GM12878 (cell line): ENCODE data around the gene MYO1D. TPM values are rescaled to one million over a fixed set of nuclear protein-coding genes. Genes with fewer than 3 reads are reported as not detected.
A peak's percentile ranks its signal among the peaks of the same experiment; 100 is the strongest.

ENCODE experiments used
- BACH1 ChIP-seq: fragments of 450-650 bp; IDR thresholded peaks from 2 replicates; pipeline ENCODE4 v1.6.1; 2017; ENCODE audit warnings: mild to moderate bottlenecking, borderline replicate concordance
- CBFB ChIP-seq: IDR thresholded peaks from 2 replicates; pipeline ENCODE4 v1.6.1; 2016; ENCODE audit warnings: antibody characterized with exemption, low read depth
- CEBPZ ChIP-seq: fragments of 150-350 bp; IDR thresholded peaks from 2 replicates; pipeline ENCODE4 v1.6.1; 2016; ENCODE audit warnings: low read depth, low read length
- CHD4 ChIP-seq: fragments of 200-600 bp; sonication (generic); IDR thresholded peaks from 2 replicates; pipeline ENCODE4 v1.6.1; 2016; ENCODE audit warnings: mild to moderate bottlenecking
- CTCF ChIP-seq, 3 experiments: IDR thresholded peaks in 2 of 3; conservative IDR thresholded peaks in 1 of 3; 2 replicates each; pipeline ENCODE4 v1.5.1; 2011; ENCODE audit warnings: low read depth in 3 of 3, low read length in 3 of 3, mild to moderate bottlenecking in 3 of 3, control low read depth in 2 of 3, moderate library complexity in 2 of 3, inconsistent platforms in 1 of 3, mixed read lengths in 1 of 3; ENCODE audit not compliant: control insufficient read depth in 2 of 3, insufficient read depth in 1 of 3; ENCODE audit errors: extremely low read depth in 1 of 3
- ETV6 ChIP-seq, 2 experiments: fragments of 450-650 bp in 1 of 2; IDR thresholded peaks in 1 of 2; conservative IDR thresholded peaks in 1 of 2; 2 replicates each; pipeline ENCODE4 v1.6.1; 2014; ENCODE audit warnings: antibody characterized with exemption in 1 of 2, borderline replicate concordance in 1 of 2, low read depth in 1 of 2, mild to moderate bottlenecking in 1 of 2, moderate library complexity in 1 of 2
- FOXM1 ChIP-seq: IDR thresholded peaks from 2 replicates; pipeline ENCODE4 v1.6.1; 2012; ENCODE audit warnings: low read depth, mild to moderate bottlenecking, inconsistent platforms, low read length, moderate library complexity
- IRF4 ChIP-seq: IDR thresholded peaks from 2 replicates; pipeline ENCODE4 v1.6.1; 2011; ENCODE audit warnings: low read depth, low read length
- MYC ChIP-seq: IDR thresholded peaks from 2 replicates; pipeline ENCODE4 v1.6.1; 2011; ENCODE audit warnings: mild to moderate bottlenecking, low read length, moderate library complexity, inconsistent platforms; ENCODE audit not compliant: insufficient read depth, insufficient replicate concordance, insufficient read length, severe bottlenecking
- NKRF ChIP-seq: fragments of 450-650 bp; conservative IDR thresholded peaks from 2 replicates; pipeline ENCODE4 v1.6.1; 2017; ENCODE audit warnings: mild to moderate bottlenecking, moderate library complexity
- PAX5 ChIP-seq: IDR thresholded peaks from 2 replicates; pipeline ENCODE4 v1.6.1; 2011; ENCODE audit warnings: low read depth, low read length, borderline replicate concordance
- PRDM15 ChIP-seq: fragments of 450-650 bp; formaldehyde crosslinking; IDR thresholded peaks from 2 replicates; pipeline ENCODE4 v1.4.0; 2020; ENCODE audit warnings: mild to moderate bottlenecking, moderate library complexity
- SMARCA5 ChIP-seq: fragments of 450-650 bp; IDR thresholded peaks from 2 replicates; pipeline ENCODE4 v1.6.1; 2017; ENCODE audit warnings: mild to moderate bottlenecking
- TAF1 ChIP-seq: IDR thresholded peaks from 2 replicates; pipeline ENCODE4 v1.6.1; 2011; ENCODE audit warnings: mild to moderate bottlenecking, low read depth, low read length, borderline replicate concordance
- ZNF384 ChIP-seq: IDR thresholded peaks from 2 replicates; pipeline ENCODE4 v1.6.1; 2012; ENCODE audit warnings: low read depth, mild to moderate bottlenecking, low read length, improper control_type of control experiment, borderline replicate concordance
- polyA plus RNA-seq, 11 experiments: library from polyadenylated mRNA; depleted of rRNA in 4 of 11; unstranded in 6 of 11; stranded (reverse) in 5 of 11; fragments of >200 nt; fragmentation: Nextera tagmentation in 4 of 11; fragmentation: Illumina TruSeq in 1 of 11; extraction: Ambion mirVana in 4 of 11; extraction: Trizol in 1 of 11; gene quantifications; 1 replicate in 1 of 11; 2 replicates in 10 of 11; pipeline versions ENCODE4 v1.2.1 to v1.2.3, GENCODE V29; 2011 to 2016; ENCODE audit warnings: inconsistent platforms in 2 of 11, missing spikeins in 2 of 11, low read depth in 1 of 11
- total RNA-seq, 4 experiments: library from RNA; depleted of rRNA in 3 of 4; stranded (reverse); fragments of >200 nt in 3 of 4; fragmentation: Illumina TruSeq in 1 of 4; extraction: Trizol in 1 of 4; gene quantifications; 2 replicates each; pipeline versions ENCODE4 v1.2.1 to v1.2.3, GENCODE V29; 2013 to 2021

MYO1D gene
- total and polyA plus RNA-seq, 10 of the 15 experiments (the other 5 are each of a cell fraction or from before 2014, with no cell fraction given) = 1.8 to 37.7 (median 25.4) TPM

- no peak for TF ChIP-seq CHD4
- no peak for TF ChIP-seq SMARCA5
- no peak for TF ChIP-seq CEBPZ
- no peak for TF ChIP-seq TAF1
- peak; percentile 76; the same call in 1 of the 2 replicates for TF ChIP-seq PAX5
- TF ChIP-seq IRF4 = no peak; the same call in 1 of the 2 replicates
- TF ChIP-seq PRDM15 (CRISPR knock-in tag) = no peak
- no peak for TF ChIP-seq CBFB
- TF ChIP-seq BACH1 = no peak; the same call in 1 of the 2 replicates
- no peak for TF ChIP-seq MYC
- 0 out of 6 replicates have a peak, but pooled peaks of 1 of the 3 experiments have one; percentile 5 for TF ChIP-seq CTCF (IDR thresholded peaks at IDR 0.05 in 2 of 3, conservative IDR thresholded peaks at IDR 0.05 in 1 of 3; ENCODE audit: control insufficient read depth in 2 of 3, extremely low read depth in 1 of 3, insufficient read depth in 1 of 3, low read depth in 3 of 3, low read length in 3 of 3)
- TF ChIP-seq FOXM1 = peak; percentile 83
- no peak for TF ChIP-seq ZNF384
- no peak for TF ChIP-seq NKRF
- TF ChIP-seq ETV6 (conservative IDR thresholded peaks at IDR 0.05 in 1 of 2, IDR thresholded peaks at IDR 0.05 in 1 of 2; ENCODE audit: borderline replicate concordance in 1 of 2, low read depth in 1 of 2) = peak in 1 of 2 experiments; percentile 84; a peak in 2 of 4 replicates
Observed at GRCh38 chr17:32569171-32570080, 307.5 kb downstream of the MYO1D start (continued).
